Astrocyte of the spinal cord (primary cell): ENCODE measurements around the gene GPHA2.

ENCODE experiments used
- DNase-seq: peaks from one replicate; pipeline ENCODE4 v3.0.0; 2011; ENCODE audit warnings: low read depth, low spot score
- H3K4me3 ChIP-seq: 2 replicates; pipeline ENCODE4 v1.5.1; 2011; ENCODE audit warnings: low read depth, mild to moderate bottlenecking, low read length, moderate library complexity
- CTCF ChIP-seq: IDR thresholded peaks from 2 replicates; pipeline ENCODE4 v1.5.1; 2012; ENCODE audit warnings: low read depth, mild to moderate bottlenecking, low read length, inconsistent platforms
- in situ Hi-C: cut with HindIII; loops from 2 replicates; pipeline ENCODE4 v1.10.0; 2017; ENCODE audit warnings: low sequenced_read_pairs

The GPHA2 gene

DNA sequence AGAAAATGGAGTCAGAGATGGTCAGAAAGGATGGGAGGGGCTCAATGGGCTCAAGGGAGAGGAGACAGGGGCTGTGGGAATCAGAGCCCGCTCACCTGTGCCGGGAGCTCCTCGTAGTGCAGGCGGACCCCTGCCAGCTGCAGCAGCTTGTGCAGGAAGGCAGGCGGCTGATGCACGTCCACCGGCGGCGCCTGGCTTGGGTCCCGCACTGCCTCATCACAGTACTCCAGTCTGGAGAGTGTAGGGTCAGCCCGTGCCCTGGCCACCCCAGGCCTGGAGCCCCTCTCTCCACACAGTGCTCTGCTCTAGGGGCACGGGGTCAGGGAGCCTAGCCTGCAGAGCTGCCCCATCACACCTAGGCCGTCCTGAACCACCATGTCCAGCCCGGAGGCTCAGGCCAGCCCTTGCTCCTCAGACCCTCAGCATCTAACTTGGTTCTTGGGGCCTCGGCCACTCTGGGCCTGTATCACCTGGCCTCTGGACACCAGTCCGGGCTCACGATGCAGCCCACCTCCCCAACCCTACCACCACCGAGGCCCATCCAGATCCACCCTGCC is 22.4 kb downstream of the GPHA2 start:
- H3K4me3 ChIP-seq: no peak overlapping the region
- in situ Hi-C loops: no loop called here
- no peak for TF ChIP-seq CTCF
- DNase-seq: no peak

DNA sequence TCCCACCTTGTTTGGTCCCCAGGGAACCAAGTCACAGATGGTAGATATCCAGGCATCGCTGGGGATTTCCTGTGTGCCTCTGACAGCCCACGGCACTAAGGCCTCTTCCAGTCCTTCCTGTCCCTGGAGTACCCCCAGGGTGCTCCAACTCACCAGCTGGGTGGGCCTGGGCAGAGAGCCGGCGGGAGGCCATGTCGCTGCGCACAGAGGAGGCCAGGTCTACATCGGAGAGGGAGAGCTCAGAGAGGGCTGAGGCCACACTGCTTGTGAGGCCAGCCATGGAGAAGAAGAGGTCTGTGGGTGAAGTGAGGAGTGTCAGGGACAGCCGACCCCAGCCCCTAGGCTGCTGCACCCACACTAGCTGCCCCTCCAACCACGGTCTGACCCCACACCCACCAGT is 24.0 kb downstream of the GPHA2 start:
- H3K4me3 ChIP-seq: no peak overlapping the region
- no peak for DNase-seq
- TF ChIP-seq CTCF: no peak
- in situ Hi-C loops: no loop called here

- in situ Hi-C loops: no loop called here
- no peak overlapping the region for H3K4me3 ChIP-seq
- no peak for DNase-seq
- no peak for TF ChIP-seq CTCF
These were observed 24.6 kb downstream of the GPHA2 start for GRCh38 chr11:64911142-64911541.

DNA sequence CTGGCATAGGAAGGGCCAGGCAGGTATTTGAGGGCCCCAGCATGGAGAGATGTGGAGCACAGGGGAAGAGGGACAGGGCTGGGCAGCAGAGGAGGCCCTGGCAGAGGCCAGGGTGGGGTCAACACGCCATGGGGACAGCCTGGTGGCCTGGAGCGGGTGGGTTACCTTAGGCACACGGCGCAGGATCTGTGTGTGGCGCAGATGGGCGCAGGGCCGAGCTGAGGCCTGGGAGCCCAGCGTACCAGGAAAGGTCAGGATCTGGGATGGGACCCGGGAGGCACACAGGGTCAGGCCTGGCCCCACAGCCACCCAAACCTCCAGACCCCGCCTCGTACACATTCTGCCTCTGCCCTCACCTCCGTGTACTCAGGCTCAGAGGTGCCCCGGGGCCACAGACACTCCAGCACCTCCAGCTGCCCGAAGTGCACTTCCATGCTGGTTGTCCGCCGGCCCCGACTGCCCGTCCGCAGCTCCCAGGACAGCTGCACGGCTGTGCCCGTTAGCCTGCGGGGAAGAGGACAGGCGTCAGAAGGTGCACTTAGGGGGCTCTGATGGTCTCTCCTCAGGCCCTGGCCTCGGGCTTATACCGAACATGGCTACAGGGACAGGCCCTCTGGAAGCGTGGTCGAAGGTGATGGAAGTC is 25.1 kb downstream of the GPHA2 start:
- H3K4me3 ChIP-seq: no peak overlapping the region
- TF ChIP-seq CTCF: no peak
- in situ Hi-C loops: no loop called here
- DNase-seq: no peak

DNA sequence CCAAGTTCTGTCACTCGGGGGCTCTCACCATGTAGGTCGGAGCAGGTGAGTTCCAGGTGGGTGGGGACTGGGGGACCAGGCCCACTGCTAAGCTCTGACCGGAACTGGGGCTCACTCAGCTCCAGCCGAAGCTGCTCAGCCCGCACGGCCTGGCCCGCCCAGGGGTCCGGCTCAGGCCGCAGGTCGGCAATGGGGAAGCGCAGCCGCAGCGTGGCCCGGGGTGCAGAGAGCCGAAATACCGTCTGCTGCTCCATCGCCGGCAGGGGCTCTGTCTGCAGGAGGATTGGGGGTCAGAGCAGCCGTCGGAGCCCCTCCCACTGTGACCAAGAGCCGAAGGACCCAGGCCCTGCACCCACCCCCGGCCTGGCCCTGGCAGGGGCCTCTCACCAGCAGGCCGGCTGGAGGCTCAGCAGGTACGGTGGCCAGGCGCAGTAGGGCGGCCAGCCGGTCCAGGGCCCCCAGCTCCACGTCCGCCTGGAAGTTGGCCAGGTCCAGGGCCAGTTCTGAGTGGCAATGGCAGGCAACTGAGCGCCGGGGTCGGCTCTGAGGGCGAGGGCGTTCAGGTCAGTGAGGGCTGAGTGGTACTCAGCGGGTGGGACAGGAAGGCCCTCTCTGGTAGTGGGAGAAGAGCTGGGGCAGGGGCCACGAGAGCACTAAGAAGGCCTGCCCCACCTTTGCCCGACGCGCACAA is 25.9 kb downstream of the GPHA2 start:
- DNase-seq: no peak
- in situ Hi-C loops: no loop called here
- no peak for TF ChIP-seq CTCF
- H3K4me3 ChIP-seq: no peak overlapping the region

GRCh38 chr11:64908766-64909165 is 26.9 kb downstream of the GPHA2 start:
- no peak for TF ChIP-seq CTCF
- no peak overlapping the region for H3K4me3 ChIP-seq
- DNase-seq: no peak
- in situ Hi-C loops: no loop called here
